ENCODE measurements around the gene OR52K1. TPM values are rescaled to one million over a fixed set of nuclear protein-coding genes. Genes with fewer than 3 reads are reported as not detected.

The OR52K1 gene
- total RNA-seq = not detected
- long read RNA-seq = 0 reads

DNA sequence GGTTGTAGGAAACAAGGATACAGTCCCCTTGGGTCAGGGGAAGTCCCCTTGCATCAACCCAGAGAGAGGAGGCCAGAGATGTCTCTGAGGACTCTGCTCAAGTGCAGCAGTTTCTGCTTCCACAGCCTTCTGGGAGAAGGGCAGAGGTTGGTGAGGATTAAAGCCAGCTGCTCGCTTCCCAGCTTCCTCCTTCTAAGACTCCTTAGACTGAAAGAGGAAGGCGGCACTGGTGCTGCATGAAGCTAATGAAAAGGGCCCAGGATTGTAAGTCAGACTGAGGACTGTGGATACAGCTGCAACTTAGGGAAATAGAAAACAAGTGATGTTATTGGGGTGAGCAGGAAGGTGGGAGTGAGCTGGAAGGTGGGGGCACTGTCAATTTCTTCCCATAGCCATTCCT, at the start of gene OR52K1:
Gene OR52K1, plus strand, starts transcription at position 202 of the 400 bp plus-strand sequence. CDS start 6,255 bp downstream, outside the sequence.
- Histone ChIP-seq H3K9me3 (replicated peaks) (no peaks in the 10 kb centered on the region), H3K36me3 (no peaks in the 10 kb centered on the region), H3K4me1 (no peaks in the 10 kb centered on the region), H3K4me3 (no peak within 1 kb of the TSS), H3K27me3 (ENCODE audit: low read depth) (peaks cover 16% of the 10 kb centered on the region), H3K27ac (replicated peaks) (no peak within 1 kb of the TSS)
- intact Hi-C loops (cut with micrococcal nuclease) = no loop called here
- no peak for DNase-seq
- TF ChIP-seq, protein P1, sequence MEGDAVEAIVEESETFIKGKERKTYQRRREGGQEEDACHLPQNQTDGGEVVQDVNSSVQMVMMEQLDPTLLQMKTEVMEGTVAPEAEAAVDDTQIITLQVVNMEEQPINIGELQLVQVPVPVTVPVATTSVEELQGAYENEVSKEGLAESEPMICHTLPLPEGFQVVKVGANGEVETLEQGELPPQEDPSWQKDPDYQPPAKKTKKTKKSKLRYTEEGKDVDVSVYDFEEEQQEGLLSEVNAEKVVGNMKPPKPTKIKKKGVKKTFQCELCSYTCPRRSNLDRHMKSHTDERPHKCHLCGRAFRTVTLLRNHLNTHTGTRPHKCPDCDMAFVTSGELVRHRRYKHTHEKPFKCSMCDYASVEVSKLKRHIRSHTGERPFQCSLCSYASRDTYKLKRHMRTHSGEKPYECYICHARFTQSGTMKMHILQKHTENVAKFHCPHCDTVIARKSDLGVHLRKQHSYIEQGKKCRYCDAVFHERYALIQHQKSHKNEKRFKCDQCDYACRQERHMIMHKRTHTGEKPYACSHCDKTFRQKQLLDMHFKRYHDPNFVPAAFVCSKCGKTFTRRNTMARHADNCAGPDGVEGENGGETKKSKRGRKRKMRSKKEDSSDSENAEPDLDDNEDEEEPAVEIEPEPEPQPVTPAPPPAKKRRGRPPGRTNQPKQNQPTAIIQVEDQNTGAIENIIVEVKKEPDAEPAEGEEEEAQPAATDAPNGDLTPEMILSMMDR (IDR thresholded peaks at IDR 0.05; ENCODE audit: borderline replicate concordance) = no peak

DNA sequence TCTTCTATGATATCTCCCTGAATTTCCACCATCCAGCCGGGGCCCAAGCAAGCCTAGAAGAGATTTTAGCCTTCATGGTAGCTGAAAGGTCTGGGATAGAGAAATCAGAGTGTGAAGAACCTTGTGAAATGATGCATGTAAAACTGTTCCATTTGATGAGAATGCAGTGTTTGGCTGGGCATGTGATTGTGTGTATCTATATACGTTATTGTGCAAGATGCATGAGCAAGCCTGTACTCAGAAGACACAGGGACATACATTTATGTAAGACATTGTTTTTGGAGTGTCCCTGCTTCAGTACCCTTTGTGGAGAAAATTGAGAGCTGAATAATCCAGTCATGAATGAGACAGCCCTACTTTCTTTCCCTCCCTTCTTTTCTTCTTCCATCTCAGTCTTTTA, 48.6 kb upstream of the OR52K1 start:
- no peak for DNase-seq
- TF ChIP-seq, protein P1 (IDR thresholded peaks at IDR 0.05; ENCODE audit: borderline replicate concordance) = no peak
- intact Hi-C loops (cut with micrococcal nuclease) = no loop called here
- H3K9me3 ChIP-seq (replicated peaks) = peaks cover 1% of the 10 kb centered on the region
- no peaks in the 10 kb centered on the region for H3K27me3 ChIP-seq (ENCODE audit: low read depth)
- H3K27ac ChIP-seq (replicated peaks) = no peak overlapping the region
- H3K4me1 ChIP-seq = no peaks in the 10 kb centered on the region
- H3K36me3 ChIP-seq = no peaks in the 10 kb centered on the region
- no peak overlapping the region for H3K4me3 ChIP-seq

DNA sequence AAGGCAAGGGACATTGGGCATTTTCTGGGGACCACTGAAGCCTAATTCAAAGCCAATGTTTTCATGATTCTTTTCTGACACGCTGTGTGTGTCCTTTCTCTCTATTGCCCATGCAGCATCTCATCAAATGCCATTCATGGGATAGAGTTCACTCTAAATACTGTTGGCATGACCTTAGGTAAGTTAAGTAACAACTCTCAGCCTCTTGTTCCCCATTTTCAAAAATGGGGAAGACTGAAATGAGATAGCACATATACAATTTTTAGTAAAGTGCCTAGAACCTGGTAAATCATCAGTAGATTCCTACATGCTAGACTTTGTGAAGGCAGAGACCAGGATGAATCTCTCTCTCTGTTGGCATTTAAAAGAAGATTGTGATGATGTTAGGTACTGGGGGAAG, 46.0 kb upstream of the OR52K1 start:
- H3K27ac ChIP-seq (replicated peaks) = no peak overlapping the region
- H3K36me3 ChIP-seq = no peaks in the 10 kb centered on the region
- DNase-seq = no peak
- no peaks in the 10 kb centered on the region for H3K27me3 ChIP-seq (ENCODE audit: low read depth)
- H3K4me3 ChIP-seq = no peak overlapping the region
- peaks cover 13% of the 10 kb centered on the region for H3K9me3 ChIP-seq (replicated peaks)
- intact Hi-C loops (cut with micrococcal nuclease) = no loop called here
- TF ChIP-seq, protein P1 (IDR thresholded peaks at IDR 0.05; ENCODE audit: borderline replicate concordance) = no peak
- no peaks in the 10 kb centered on the region for H3K4me1 ChIP-seq

DNA sequence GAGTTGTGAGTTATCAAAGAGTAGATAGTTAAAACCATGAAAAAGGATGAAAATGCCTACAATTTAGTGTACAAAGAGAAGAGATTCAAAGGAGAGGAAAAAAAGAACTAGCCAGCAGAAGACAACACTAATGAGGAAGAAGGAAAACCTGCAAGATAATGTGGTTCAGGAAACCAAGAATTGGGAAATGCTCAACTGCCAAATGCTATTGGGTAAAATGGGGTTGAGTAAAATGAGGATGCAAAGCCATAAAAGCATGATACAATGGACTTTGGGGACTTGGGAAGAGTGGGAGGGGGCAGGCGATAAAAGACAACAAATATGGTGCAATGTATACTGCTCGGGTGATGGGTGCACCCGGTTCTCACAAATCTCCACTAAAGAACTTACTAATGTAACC, 40.9 kb upstream of the OR52K1 start:
- Histone ChIP-seq H3K9me3 (replicated peaks) (peaks cover 13% of the 10 kb centered on the region), H3K4me3 (no peak overlapping the region), H3K36me3 (no peaks in the 10 kb centered on the region), H3K4me1 (no peaks in the 10 kb centered on the region), H3K27ac (replicated peaks) (no peak overlapping the region), H3K27me3 (ENCODE audit: low read depth) (no peaks in the 10 kb centered on the region)
- intact Hi-C loops (cut with micrococcal nuclease) = no loop called here
- DNase-seq = no peak
- TF ChIP-seq, protein P1 (IDR thresholded peaks at IDR 0.05; ENCODE audit: borderline replicate concordance) = no peak

DNA sequence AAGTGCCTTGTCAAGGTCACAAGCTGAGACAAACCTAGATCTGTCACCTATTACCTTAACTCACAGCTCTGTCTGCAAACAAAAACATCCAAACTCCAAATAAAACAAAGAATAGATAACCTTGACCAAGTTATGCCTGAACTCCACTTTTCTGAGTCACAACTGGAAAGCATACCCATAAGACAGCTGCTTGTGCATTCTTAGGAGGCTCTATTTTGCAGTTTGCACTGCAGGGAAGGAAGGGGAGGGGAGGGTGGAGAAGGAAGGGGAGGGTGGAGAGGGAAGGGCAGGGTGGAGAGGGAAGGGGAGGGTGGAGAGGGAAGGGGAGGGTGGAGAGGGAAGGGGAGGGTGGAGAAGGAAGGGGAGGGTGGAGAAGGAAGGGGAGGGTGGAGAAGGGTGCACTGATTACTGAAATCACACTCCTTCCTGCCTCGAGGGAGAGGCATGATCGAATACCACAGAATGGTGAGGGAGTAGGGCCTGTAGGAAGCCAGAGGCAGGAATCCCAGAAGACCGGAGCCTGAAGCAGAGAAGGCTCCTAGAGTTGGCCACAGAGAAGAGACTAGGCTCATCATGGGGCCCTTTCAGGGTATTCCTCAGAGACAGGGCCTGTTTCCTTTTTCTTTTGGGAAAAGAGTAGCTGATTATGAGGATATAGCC, 39.1 kb upstream of the OR52K1 start:
- Histone ChIP-seq H3K27me3 (ENCODE audit: low read depth) (no peaks in the 10 kb centered on the region), H3K36me3 (no peaks in the 10 kb centered on the region), H3K4me3 (no peak overlapping the region), H3K27ac (replicated peaks) (peak overlapping the region; percentile 44), H3K9me3 (replicated peaks) (peaks cover 13% of the 10 kb centered on the region), H3K4me1 (no peaks in the 10 kb centered on the region)
- no peak for DNase-seq
- intact Hi-C loops (cut with micrococcal nuclease) = no loop called here
- TF ChIP-seq, protein P1 (IDR thresholded peaks at IDR 0.05; ENCODE audit: borderline replicate concordance) = no peak

Data from left ventricle myocardium inferior (tissue), 1 donor.